ENCODE measurements around the gene ZSCAN5C.
"Not testable (repeated sequence)": the region's sequence is repeated elsewhere in the genome, so short reads cannot be mapped to it uniquely, and the experiment has no call there.

ZSCAN5C gene

GRCh38 chr19:56199687-56200086, 2.4 kb upstream of the ZSCAN5C start:
- Histone ChIP-seq H3K4me2 (ENCODE audit: low read depth, low read length, poor library complexity, severe bottlenecking) (no peak overlapping the region), H3K36me3 (ENCODE audit: low read length) (no peaks in the 10 kb centered on the region), H3K79me2 (ENCODE audit: insufficient read depth, low read length) (no peaks in the 10 kb centered on the region), H3F3A (ENCODE audit: insufficient read depth) (no peaks in the 10 kb centered on the region), H3K9ac (ENCODE audit: low read length) (no peak overlapping the region), H3K27me3 (ENCODE audit: low read length) (no peaks in the 10 kb centered on the region), H3K4me3 (ENCODE audit: insufficient read depth, low read length, poor library complexity, severe bottlenecking) (no peak overlapping the region), H3K9me2 (replicated peaks; ENCODE audit: insufficient read depth, low read length) (no peaks in the 10 kb centered on the region), H4K20me1 (ENCODE audit: low read depth, low read length) (no peaks in the 10 kb centered on the region), H3K9me3 (ENCODE audit: insufficient read depth, low read length) (no peaks in the 10 kb centered on the region), H2AFZ (ENCODE audit: low read depth, low read length, severe bottlenecking) (no peak overlapping the region), H3K27ac (ENCODE audit: low read depth, low read length) (no peak overlapping the region)
- TF ChIP-seq, protein P1, sequence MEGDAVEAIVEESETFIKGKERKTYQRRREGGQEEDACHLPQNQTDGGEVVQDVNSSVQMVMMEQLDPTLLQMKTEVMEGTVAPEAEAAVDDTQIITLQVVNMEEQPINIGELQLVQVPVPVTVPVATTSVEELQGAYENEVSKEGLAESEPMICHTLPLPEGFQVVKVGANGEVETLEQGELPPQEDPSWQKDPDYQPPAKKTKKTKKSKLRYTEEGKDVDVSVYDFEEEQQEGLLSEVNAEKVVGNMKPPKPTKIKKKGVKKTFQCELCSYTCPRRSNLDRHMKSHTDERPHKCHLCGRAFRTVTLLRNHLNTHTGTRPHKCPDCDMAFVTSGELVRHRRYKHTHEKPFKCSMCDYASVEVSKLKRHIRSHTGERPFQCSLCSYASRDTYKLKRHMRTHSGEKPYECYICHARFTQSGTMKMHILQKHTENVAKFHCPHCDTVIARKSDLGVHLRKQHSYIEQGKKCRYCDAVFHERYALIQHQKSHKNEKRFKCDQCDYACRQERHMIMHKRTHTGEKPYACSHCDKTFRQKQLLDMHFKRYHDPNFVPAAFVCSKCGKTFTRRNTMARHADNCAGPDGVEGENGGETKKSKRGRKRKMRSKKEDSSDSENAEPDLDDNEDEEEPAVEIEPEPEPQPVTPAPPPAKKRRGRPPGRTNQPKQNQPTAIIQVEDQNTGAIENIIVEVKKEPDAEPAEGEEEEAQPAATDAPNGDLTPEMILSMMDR (IDR thresholded peaks at IDR 0.05; ENCODE audit: insufficient read depth, low read length, poor library complexity, severe bottlenecking) = no peak
- no peak for TF ChIP-seq EZH2phosphoT487 (conservative IDR thresholded peaks at IDR 0.05; ENCODE audit: low read length)

- not testable (repeated sequence) for H3K27me3 ChIP-seq (ENCODE audit: low read length); H4K20me1 ChIP-seq (ENCODE audit: low read depth, low read length); H2AFZ ChIP-seq (ENCODE audit: low read depth, low read length, severe bottlenecking); H3K4me2 ChIP-seq (ENCODE audit: low read depth, low read length, poor library complexity, severe bottlenecking); H3F3A ChIP-seq (ENCODE audit: insufficient read depth); H3K9me2 ChIP-seq (replicated peaks; ENCODE audit: insufficient read depth, low read length); H3K27ac ChIP-seq (ENCODE audit: low read depth, low read length); H3K9me3 ChIP-seq (ENCODE audit: insufficient read depth, low read length); H3K79me2 ChIP-seq (ENCODE audit: insufficient read depth, low read length); H3K9ac ChIP-seq (ENCODE audit: low read length); H3K4me3 ChIP-seq (ENCODE audit: insufficient read depth, low read length, poor library complexity, severe bottlenecking); H3K36me3 ChIP-seq (ENCODE audit: low read length)
Observed at GRCh38 chr19:56207581-56207980, 5.5 kb downstream of the ZSCAN5C start.

- no peak overlapping the region for H3K9ac ChIP-seq (ENCODE audit: low read length)
- H3F3A ChIP-seq (ENCODE audit: insufficient read depth) = no peaks in the 10 kb centered on the region
- H3K36me3 ChIP-seq (ENCODE audit: low read length) = no peaks in the 10 kb centered on the region
- no peaks in the 10 kb centered on the region for H4K20me1 ChIP-seq (ENCODE audit: low read depth, low read length)
- no peaks in the 10 kb centered on the region for H3K9me2 ChIP-seq (replicated peaks; ENCODE audit: insufficient read depth, low read length)
- H2AFZ ChIP-seq (ENCODE audit: low read depth, low read length, severe bottlenecking) = no peak overlapping the region
- no peaks in the 10 kb centered on the region for H3K79me2 ChIP-seq (ENCODE audit: insufficient read depth, low read length)
- no peak overlapping the region for H3K4me2 ChIP-seq (ENCODE audit: low read depth, low read length, poor library complexity, severe bottlenecking)
- no peak overlapping the region for H3K27ac ChIP-seq (ENCODE audit: low read depth, low read length)
- no peak overlapping the region for H3K4me3 ChIP-seq (ENCODE audit: insufficient read depth, low read length, poor library complexity, severe bottlenecking)
- no peaks in the 10 kb centered on the region for H3K9me3 ChIP-seq (ENCODE audit: insufficient read depth, low read length)
- TF ChIP-seq EZH2phosphoT487 (conservative IDR thresholded peaks at IDR 0.05; ENCODE audit: low read length) = no peak
- TF ChIP-seq, protein P1 (IDR thresholded peaks at IDR 0.05; ENCODE audit: insufficient read depth, low read length, poor library complexity, severe bottlenecking) = no peak
- no peaks in the 10 kb centered on the region for H3K27me3 ChIP-seq (ENCODE audit: low read length)
Observed at GRCh38 chr19:56209091-56209490, 7.0 kb downstream of the ZSCAN5C start.

- not testable (repeated sequence) for H3K27ac ChIP-seq (ENCODE audit: low read depth, low read length); H3K9ac ChIP-seq (ENCODE audit: low read length); H3K79me2 ChIP-seq (ENCODE audit: insufficient read depth, low read length); H3K36me3 ChIP-seq (ENCODE audit: low read length); H3K9me3 ChIP-seq (ENCODE audit: insufficient read depth, low read length); H2AFZ ChIP-seq (ENCODE audit: low read depth, low read length, severe bottlenecking); H3K27me3 ChIP-seq (ENCODE audit: low read length); H4K20me1 ChIP-seq (ENCODE audit: low read depth, low read length); H3F3A ChIP-seq (ENCODE audit: insufficient read depth); H3K4me3 ChIP-seq (ENCODE audit: insufficient read depth, low read length, poor library complexity, severe bottlenecking); H3K9me2 ChIP-seq (replicated peaks; ENCODE audit: insufficient read depth, low read length); H3K4me2 ChIP-seq (ENCODE audit: low read depth, low read length, poor library complexity, severe bottlenecking)
Observed at GRCh38 chr19:56210036-56210435, 8.0 kb downstream of the ZSCAN5C start.
